Astrocyte (in vitro differentiated cells and primary cell): Measurements from ENCODE around the gene PTPRD. TPM values are rescaled to one million over a fixed set of nuclear protein-coding genes. Genes with fewer than 3 reads are reported as not detected.

ENCODE experiments used
- DNase-seq: peaks from one replicate; pipeline ENCODE4 v3.0.0-alpha.2; 2010; ENCODE audit warnings: low read depth
- FAIRE-seq: peaks from 2 replicates; lab custom pipeline; 2011; peaks lifted over from hg19 to GRCh38; lab: Jason Lieb, UNC
- H2AFZ ChIP-seq: 2 replicates; pipeline ENCODE4 v1.6.0; 2012; ENCODE audit warnings: low read depth, low read length, inconsistent platforms
- H3K27ac ChIP-seq: 2 replicates; pipeline ENCODE4 v1.5.1; 2011; ENCODE audit warnings: low read depth, low read length, inconsistent platforms
- H3K27me3 ChIP-seq: 2 replicates; pipeline ENCODE4 v1.6.0; 2011; ENCODE audit warnings: low read length, inconsistent platforms; ENCODE audit not compliant: insufficient read depth
- H3K36me3 ChIP-seq: 2 replicates; pipeline ENCODE4 v1.5.1; 2011; ENCODE audit warnings: low read length, inconsistent platforms; ENCODE audit not compliant: insufficient read depth
- H3K4me1 ChIP-seq: 2 replicates; pipeline ENCODE4 v1.5.1; 2011; ENCODE audit warnings: low read length, inconsistent platforms; ENCODE audit not compliant: insufficient read depth
- H3K4me2 ChIP-seq: 2 replicates; pipeline ENCODE4 v1.6.0; 2012; ENCODE audit warnings: low read length, inconsistent platforms
- H3K4me3 ChIP-seq: 2 replicates; pipeline ENCODE4 v1.5.1; 2011; ENCODE audit warnings: low read depth, mild to moderate bottlenecking, low read length, inconsistent platforms; ENCODE audit not compliant: insufficient read depth
- H3K79me2 ChIP-seq: 2 replicates; pipeline ENCODE4 v1.6.0; 2012; ENCODE audit warnings: mild to moderate bottlenecking, low read length, inconsistent platforms; ENCODE audit not compliant: insufficient read depth
- H3K9ac ChIP-seq: 2 replicates; pipeline ENCODE4 v1.6.0; 2012; ENCODE audit warnings: mild to moderate bottlenecking, low read length, inconsistent platforms
- H3K9me3 ChIP-seq: 2 replicates; pipeline ENCODE4 v1.5.1; 2012; ENCODE audit warnings: low read depth, mild to moderate bottlenecking, low read length, inconsistent platforms; ENCODE audit not compliant: insufficient read depth
- H4K20me1 ChIP-seq: 2 replicates; pipeline ENCODE4 v1.6.0; 2012; ENCODE audit warnings: low read length, inconsistent platforms; ENCODE audit not compliant: insufficient read depth
- H3K27ac Mint-ChIP-seq: one replicate; pipeline ENCODE4 v1.8.0; 2021; ENCODE audit warnings: mild to moderate bottlenecking, mixed read lengths; ENCODE audit not compliant: unreplicated experiment
- H3K27me3 Mint-ChIP-seq: one replicate; pipeline ENCODE4 v1.8.0; 2021; ENCODE audit warnings: low read depth, mixed read lengths; ENCODE audit not compliant: unreplicated experiment
- H3K36me3 Mint-ChIP-seq: one replicate; pipeline ENCODE4 v1.8.0; 2021; ENCODE audit warnings: low read depth, mixed read lengths; ENCODE audit not compliant: unreplicated experiment
- H3K4me1 Mint-ChIP-seq: one replicate; pipeline ENCODE4 v1.8.0; 2021; ENCODE audit warnings: low read depth, mixed read lengths; ENCODE audit not compliant: unreplicated experiment
- H3K4me3 Mint-ChIP-seq: one replicate; pipeline ENCODE4 v1.8.0; 2021; ENCODE audit warnings: mild to moderate bottlenecking, moderate library complexity, mixed read lengths; ENCODE audit not compliant: unreplicated experiment
- H3K9me3 Mint-ChIP-seq: one replicate; pipeline ENCODE4 v1.8.0; 2021; ENCODE audit warnings: mild to moderate bottlenecking, mixed read lengths; ENCODE audit not compliant: unreplicated experiment
- EZH2 ChIP-seq: IDR thresholded peaks from 2 replicates; pipeline ENCODE4 v1.6.1; 2012; ENCODE audit warnings: mild to moderate bottlenecking, low read length, inconsistent platforms; ENCODE audit not compliant: insufficient read depth
- total RNA-seq: library from RNA; stranded (reverse); gene quantifications from 2 replicates; pipeline ENCODE4 v1.2.1, GENCODE V29; 2021
- TF ChIP-seq, protein P1 (sequence below): IDR thresholded peaks from 2 replicates; pipeline ENCODE4 v1.5.1; 2011; ENCODE audit warnings: low read depth, mild to moderate bottlenecking, inconsistent platforms, low read length, moderate library complexity; ENCODE audit not compliant: insufficient read depth

The PTPRD gene
- total RNA-seq, 1 donor from 2014 or later, result 88.1 TPM

DNA sequence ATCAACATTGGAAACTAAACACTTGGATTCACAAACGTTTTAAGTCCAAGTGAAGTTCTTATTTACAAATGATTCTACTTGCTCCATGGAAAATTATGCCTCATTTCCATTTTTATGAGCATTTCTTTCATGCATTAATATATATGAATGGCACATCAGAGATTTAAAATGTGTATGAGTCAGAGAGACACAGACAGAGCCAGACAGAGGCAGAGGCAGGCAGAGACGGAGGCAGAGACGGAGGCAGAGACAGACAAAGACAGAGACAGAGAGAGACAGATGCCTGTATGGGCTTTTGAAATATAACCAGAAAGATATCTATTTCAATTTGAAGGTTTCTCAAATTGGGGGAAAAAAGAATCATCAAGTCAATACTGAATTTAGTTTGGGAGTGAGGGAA is 649.0 kb downstream of the PTPRD start:
- Histone ChIP-seq H4K20me1 (no peaks in the 10 kb centered on the region), H3K9ac (no peak overlapping the region), H3K4me2 (no peak overlapping the region), H3K4me1 (no peaks in the 10 kb centered on the region), H3K27me3 (no peaks in the 10 kb centered on the region), H3K27ac (no peak overlapping the region), H3K4me3 (no peak overlapping the region), H3K36me3 (no peaks in the 10 kb centered on the region), H3K9me3 (no peaks in the 10 kb centered on the region), H3K79me2 (no peaks in the 10 kb centered on the region), H2AFZ (no peak overlapping the region)
- H3K27me3 Mint-ChIP-seq, result no peaks in the 10 kb centered on the region
- no peaks in the 10 kb centered on the region for H3K9me3 Mint-ChIP-seq
- peaks cover 4% of the 10 kb centered on the region for H3K4me1 Mint-ChIP-seq
- DNase-seq (no peak), FAIRE-seq (no peak)
- H3K4me3 Mint-ChIP-seq, result no peak overlapping the region
- TF ChIP-seq, protein P1, sequence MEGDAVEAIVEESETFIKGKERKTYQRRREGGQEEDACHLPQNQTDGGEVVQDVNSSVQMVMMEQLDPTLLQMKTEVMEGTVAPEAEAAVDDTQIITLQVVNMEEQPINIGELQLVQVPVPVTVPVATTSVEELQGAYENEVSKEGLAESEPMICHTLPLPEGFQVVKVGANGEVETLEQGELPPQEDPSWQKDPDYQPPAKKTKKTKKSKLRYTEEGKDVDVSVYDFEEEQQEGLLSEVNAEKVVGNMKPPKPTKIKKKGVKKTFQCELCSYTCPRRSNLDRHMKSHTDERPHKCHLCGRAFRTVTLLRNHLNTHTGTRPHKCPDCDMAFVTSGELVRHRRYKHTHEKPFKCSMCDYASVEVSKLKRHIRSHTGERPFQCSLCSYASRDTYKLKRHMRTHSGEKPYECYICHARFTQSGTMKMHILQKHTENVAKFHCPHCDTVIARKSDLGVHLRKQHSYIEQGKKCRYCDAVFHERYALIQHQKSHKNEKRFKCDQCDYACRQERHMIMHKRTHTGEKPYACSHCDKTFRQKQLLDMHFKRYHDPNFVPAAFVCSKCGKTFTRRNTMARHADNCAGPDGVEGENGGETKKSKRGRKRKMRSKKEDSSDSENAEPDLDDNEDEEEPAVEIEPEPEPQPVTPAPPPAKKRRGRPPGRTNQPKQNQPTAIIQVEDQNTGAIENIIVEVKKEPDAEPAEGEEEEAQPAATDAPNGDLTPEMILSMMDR, result no peak
- TF ChIP-seq EZH2, result no peak
- no peaks in the 10 kb centered on the region for H3K36me3 Mint-ChIP-seq
- H3K27ac Mint-ChIP-seq, result no peak overlapping the region

DNA sequence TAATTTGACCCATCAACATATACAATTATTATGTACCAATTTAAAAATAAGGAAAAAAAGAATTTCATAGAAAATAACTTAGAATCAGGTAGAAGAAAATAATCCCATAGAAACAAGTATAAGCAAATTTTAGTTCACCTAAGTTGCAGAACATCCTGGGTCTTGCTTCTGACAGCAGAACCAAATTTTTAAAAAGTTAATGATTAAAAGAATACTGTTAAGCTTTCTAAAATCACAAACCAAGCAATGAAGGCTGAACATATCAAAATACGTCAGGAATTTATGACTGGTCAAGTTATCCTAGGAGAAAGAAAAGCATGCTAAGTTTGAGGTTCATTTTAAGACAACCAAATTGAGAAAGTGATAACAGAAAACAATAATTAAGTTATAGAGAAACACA is 650.9 kb downstream of the PTPRD start:
- H3K36me3 ChIP-seq, result no peaks in the 10 kb centered on the region
- Mint-ChIP-seq H3K36me3 (no peaks in the 10 kb centered on the region), H3K4me1 (peaks cover 4% of the 10 kb centered on the region), H3K4me3 (no peak overlapping the region), H3K9me3 (no peaks in the 10 kb centered on the region), H3K27ac (no peak overlapping the region), H3K27me3 (no peaks in the 10 kb centered on the region)
- H3K4me1 ChIP-seq, result no peaks in the 10 kb centered on the region
- H3K79me2 ChIP-seq, result no peaks in the 10 kb centered on the region
- H2AFZ ChIP-seq, result no peak overlapping the region
- H3K9ac ChIP-seq, result no peak overlapping the region
- FAIRE-seq (no peak), DNase-seq (no peak)
- H3K4me3 ChIP-seq, result no peak overlapping the region
- no peak overlapping the region for H3K27ac ChIP-seq
- no peaks in the 10 kb centered on the region for H4K20me1 ChIP-seq
- TF ChIP-seq, protein P1, result no peak
- no peak for TF ChIP-seq EZH2
- H3K9me3 ChIP-seq, result no peaks in the 10 kb centered on the region
- no peak overlapping the region for H3K4me2 ChIP-seq
- H3K27me3 ChIP-seq, result no peaks in the 10 kb centered on the region

DNA sequence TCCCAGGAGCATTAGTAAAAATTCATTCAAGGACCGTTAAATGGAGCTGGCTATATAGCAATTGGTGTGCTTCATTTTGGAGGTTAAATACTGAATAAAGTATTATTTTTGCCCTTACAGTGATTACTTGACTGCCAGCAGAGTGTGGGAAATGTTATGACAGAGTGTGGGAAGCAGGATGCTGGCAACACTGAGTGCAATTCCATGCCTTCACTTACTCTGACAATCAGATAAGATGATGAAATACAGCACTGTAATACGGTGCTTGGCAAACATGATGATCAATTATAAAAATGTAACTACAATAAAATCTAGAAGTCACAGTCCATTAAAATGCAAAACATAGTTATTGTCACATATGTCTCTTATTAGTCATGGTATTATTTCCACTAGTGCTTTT is 651.3 kb downstream of the PTPRD start:
- Mint-ChIP-seq H3K36me3 (no peaks in the 10 kb centered on the region), H3K4me3 (no peak overlapping the region), H3K9me3 (no peaks in the 10 kb centered on the region), H3K4me1 (peaks cover 4% of the 10 kb centered on the region), H3K27ac (peak overlapping the region; percentile 60), H3K27me3 (no peaks in the 10 kb centered on the region)
- no peak for FAIRE-seq
- no peak overlapping the region for H3K4me3 ChIP-seq
- H3K27ac ChIP-seq, result no peak overlapping the region
- no peaks in the 10 kb centered on the region for H3K27me3 ChIP-seq
- no peak overlapping the region for H2AFZ ChIP-seq
- no peaks in the 10 kb centered on the region for H3K79me2 ChIP-seq
- no peak for DNase-seq
- H3K9ac ChIP-seq, result no peak overlapping the region
- H3K9me3 ChIP-seq, result no peaks in the 10 kb centered on the region
- H3K4me2 ChIP-seq, result no peak overlapping the region
- no peaks in the 10 kb centered on the region for H4K20me1 ChIP-seq
- no peaks in the 10 kb centered on the region for H3K36me3 ChIP-seq
- TF ChIP-seq EZH2, result no peak
- TF ChIP-seq, protein P1, result no peak
- H3K4me1 ChIP-seq, result no peaks in the 10 kb centered on the region
